ENCODE results near the gene PDIA3. TPM values are rescaled to one million over a fixed set of nuclear protein-coding genes. Genes with fewer than 3 reads are reported as not detected.

PDIA3 gene
- total RNA-seq, 6 experiments from 2014 or later: 586 to 721 (median 660) TPM

DNA sequence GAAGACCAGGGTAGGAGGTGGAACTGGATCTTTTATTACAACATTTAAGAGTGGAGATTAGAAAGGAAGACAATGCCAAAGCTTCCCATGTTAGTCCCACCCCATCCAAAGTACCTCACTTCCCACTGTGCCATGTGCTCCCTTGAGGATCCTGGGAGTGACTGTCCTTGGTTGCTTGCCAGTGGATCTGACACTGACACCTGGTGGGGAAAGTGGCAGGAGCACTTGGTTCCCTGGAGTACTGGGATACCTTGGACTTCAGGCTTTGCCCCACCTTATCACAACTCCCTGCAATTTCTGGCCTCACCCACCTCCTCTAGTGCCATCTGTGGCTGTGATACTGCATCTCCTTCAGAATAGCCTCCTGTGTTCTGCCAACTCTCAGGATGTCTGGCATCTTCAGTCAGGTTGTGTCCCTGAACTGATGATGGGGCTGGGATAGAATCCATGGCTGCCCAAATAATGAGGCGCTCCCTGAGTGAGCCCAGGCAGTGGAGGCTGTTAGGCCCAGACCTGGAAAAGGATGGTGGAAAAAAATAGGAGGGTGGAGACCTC, 29.2 kb downstream of the PDIA3 start:
- TF ChIP-seq, protein P1, sequence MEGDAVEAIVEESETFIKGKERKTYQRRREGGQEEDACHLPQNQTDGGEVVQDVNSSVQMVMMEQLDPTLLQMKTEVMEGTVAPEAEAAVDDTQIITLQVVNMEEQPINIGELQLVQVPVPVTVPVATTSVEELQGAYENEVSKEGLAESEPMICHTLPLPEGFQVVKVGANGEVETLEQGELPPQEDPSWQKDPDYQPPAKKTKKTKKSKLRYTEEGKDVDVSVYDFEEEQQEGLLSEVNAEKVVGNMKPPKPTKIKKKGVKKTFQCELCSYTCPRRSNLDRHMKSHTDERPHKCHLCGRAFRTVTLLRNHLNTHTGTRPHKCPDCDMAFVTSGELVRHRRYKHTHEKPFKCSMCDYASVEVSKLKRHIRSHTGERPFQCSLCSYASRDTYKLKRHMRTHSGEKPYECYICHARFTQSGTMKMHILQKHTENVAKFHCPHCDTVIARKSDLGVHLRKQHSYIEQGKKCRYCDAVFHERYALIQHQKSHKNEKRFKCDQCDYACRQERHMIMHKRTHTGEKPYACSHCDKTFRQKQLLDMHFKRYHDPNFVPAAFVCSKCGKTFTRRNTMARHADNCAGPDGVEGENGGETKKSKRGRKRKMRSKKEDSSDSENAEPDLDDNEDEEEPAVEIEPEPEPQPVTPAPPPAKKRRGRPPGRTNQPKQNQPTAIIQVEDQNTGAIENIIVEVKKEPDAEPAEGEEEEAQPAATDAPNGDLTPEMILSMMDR (IDR thresholded peaks at IDR 0.05): peak; percentile 74
- Mint-ChIP-seq H3K27me3 (ENCODE audit: insufficient read depth) (no peaks in the 10 kb centered on the region), H3K4me3 (no peak overlapping the region)

DNA sequence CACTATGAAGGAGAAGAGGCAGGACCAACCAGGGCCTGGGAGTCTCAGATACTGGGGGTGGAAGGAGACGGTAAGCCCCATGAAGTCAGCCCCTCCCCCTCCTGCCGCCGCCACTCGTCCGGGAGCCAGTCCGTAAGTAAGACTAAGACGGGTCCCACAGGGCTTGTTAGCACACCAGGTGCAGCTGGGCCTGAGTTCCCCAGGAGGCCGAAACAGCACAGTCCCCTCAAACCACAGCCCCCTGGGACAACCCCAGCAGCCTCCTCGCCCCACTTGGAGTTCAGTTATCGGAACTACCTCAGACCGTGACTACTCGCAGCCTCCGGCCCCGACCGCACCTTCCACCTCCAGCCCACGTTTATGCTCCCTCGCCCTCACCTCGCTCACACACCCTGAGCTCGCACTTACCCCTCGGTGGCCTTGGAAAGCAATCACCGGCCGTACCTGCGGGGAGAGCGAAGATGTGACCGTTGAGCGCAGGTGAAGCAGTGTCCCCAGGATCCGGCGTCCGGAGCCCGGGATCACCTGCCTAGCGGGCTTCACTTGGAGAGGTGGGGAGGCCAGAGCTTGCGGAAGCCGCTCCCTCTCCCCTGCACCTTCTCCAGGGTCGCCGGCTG, 30.0 kb downstream of the PDIA3 start:
- DNase-seq: no peak
- no peak overlapping the region for H3K27ac Mint-ChIP-seq
- H3K9me3 Mint-ChIP-seq: no peaks in the 10 kb centered on the region
- peaks cover 15% of the 10 kb centered on the region for H3K4me1 Mint-ChIP-seq (ENCODE audit: low read depth)
- H3K36me3 Mint-ChIP-seq (ENCODE audit: low read depth): peaks cover 11% of the 10 kb centered on the region; the same call in 1 of the 2 replicates
- H3K4me3 Mint-ChIP-seq: peak overlapping the region; percentile 93
- TF ChIP-seq, protein P1 (IDR thresholded peaks at IDR 0.05): no peak
- H3K27me3 Mint-ChIP-seq (ENCODE audit: insufficient read depth): no peaks in the 10 kb centered on the region

More for the DNA sequence above, 29.2 kb downstream of the PDIA3 start:
- Mint-ChIP-seq H3K27ac (peak overlapping the region; percentile 33; the same call in 1 of the 2 replicates), H3K36me3 (ENCODE audit: low read depth) (peaks cover 16% of the 10 kb centered on the region; the same call in 1 of the 2 replicates), H3K9me3 (no peaks in the 10 kb centered on the region), H3K4me1 (ENCODE audit: low read depth) (peaks cover 15% of the 10 kb centered on the region)
- DNase-seq: peak; percentile 72

DNA sequence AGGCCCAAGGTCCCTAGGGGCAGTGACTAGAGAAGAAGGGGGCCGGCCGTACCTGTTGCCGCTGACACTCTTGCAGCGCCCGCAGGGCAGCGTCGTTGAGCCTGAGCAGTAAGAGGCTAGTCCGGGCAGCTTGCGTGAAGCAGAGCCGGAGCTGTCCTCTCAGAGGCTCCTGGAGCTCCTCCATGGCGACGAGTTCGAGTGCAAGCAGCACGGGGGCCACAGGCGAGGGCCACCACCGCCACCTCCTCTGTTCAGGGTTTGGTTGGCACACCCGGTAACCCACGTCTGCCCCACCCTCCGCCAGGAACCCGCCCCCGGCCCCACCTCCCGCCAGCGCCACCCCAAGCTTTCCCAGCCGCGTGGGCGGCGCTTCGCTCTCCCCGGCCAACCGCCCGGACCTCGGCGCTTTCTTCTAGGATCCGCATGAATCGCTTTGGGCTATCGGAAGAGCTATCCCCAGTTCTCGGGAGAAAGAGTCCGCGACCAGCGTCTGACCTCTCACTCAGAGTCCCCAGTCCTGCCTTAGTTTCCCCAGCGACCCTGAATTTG, 30.6 kb downstream of the PDIA3 start, which contains the start of gene ELL3:
Gene ELL3, minus strand, starts transcription at position 249 of the 549 bp plus-strand sequence. Its CDS starts 65 bp downstream, at position 184.
- TF ChIP-seq, protein P1 (IDR thresholded peaks at IDR 0.05): no peak
- Mint-ChIP-seq H3K27me3 (ENCODE audit: insufficient read depth) (no peaks in the 10 kb centered on the region), H3K9me3 (no peaks in the 10 kb centered on the region), H3K36me3 (ENCODE audit: low read depth) (peaks cover 8% of the 10 kb centered on the region; the same call in 1 of the 2 replicates), H3K4me1 (ENCODE audit: low read depth) (peaks cover 15% of the 10 kb centered on the region), H3K4me3 (peak within 1 kb of the TSS; percentile 93), H3K27ac (peak within 1 kb of the TSS; percentile 92)
- DNase-seq: peak; percentile 45

DNA sequence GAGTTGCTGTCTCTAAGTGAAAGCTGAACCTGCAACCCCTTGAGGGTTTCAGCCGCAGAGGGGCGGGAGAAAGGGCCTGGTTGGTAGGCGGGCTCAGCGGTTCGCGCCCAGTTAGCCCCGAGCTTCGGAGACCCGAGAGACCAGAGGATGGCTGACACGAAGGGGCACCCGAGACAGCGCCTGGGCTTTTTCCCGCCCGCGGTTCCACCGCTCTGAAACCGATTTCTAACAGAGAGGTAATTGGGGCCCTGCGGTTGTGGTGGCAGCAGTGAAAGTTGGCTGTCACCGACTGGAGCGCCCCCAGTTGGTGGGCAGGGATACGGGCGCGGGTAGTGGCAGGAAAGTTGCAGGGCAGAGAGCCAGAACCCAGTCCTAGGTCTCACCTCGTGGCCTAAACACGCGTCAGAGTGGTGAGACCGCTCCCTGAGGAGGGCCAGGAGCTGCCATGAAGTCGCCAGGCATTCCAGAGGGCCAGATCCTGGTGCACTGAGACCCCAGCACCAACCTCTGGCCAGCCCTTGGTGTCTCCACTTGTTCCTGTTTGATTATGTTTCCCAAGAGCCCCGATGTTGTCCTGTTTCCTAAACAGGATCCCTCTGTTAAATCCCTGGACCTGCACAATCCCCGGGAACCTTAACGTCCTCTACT, 31.2 kb downstream of the PDIA3 start:
- TF ChIP-seq, protein P1 (IDR thresholded peaks at IDR 0.05): peak; percentile 84
- peak overlapping the region; percentile 92 for H3K27ac Mint-ChIP-seq
- H3K4me1 Mint-ChIP-seq (ENCODE audit: low read depth): peaks cover 15% of the 10 kb centered on the region
- no peaks in the 10 kb centered on the region for H3K9me3 Mint-ChIP-seq
- H3K4me3 Mint-ChIP-seq: peak overlapping the region; percentile 93
- no peaks in the 10 kb centered on the region for H3K27me3 Mint-ChIP-seq (ENCODE audit: insufficient read depth)
- H3K36me3 Mint-ChIP-seq (ENCODE audit: low read depth): peaks cover 3% of the 10 kb centered on the region; the same call in 1 of the 2 replicates
- DNase-seq: peak; percentile 62

DNA sequence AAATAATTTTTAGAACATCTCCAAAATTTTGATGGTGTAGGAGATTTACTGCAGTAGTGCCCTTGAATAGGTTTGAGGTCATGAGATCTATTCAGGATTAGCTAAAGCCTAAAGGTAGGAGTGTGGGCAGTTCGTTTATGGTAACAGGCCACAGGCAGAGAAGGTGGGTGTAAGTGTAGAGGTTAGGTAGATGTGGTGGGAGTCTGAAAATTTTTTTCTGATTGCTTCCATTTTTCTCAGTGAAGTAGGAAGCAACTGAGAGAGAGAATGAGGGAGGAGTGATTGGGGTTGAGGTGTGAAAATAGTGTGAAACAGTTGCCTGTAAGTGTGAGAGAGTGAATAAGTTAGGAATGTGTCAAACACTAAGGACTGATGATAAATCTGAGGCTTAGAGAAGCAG, 32.8 kb downstream of the PDIA3 start:
- TF ChIP-seq, protein P1 (IDR thresholded peaks at IDR 0.05): no peak
- H3K4me1 Mint-ChIP-seq (ENCODE audit: low read depth): peaks cover 15% of the 10 kb centered on the region
- no peaks in the 10 kb centered on the region for H3K36me3 Mint-ChIP-seq (ENCODE audit: low read depth)
- DNase-seq: no peak
- no peaks in the 10 kb centered on the region for H3K9me3 Mint-ChIP-seq
- H3K4me3 Mint-ChIP-seq: no peak overlapping the region
- H3K27ac Mint-ChIP-seq: no peak overlapping the region
- H3K27me3 Mint-ChIP-seq (ENCODE audit: insufficient read depth): no peaks in the 10 kb centered on the region

All from HFFc6 (cell line).